Embryonic facial prominence (tissue), 1 donor: ENCODE results near the gene NCBP3.

Experiments used
- DNase-seq: peaks from one replicate; pipeline ENCODE4 v3.0.0-alpha.2; 2016; ENCODE audit errors: extremely low spot score

Gene NCBP3

DNA sequence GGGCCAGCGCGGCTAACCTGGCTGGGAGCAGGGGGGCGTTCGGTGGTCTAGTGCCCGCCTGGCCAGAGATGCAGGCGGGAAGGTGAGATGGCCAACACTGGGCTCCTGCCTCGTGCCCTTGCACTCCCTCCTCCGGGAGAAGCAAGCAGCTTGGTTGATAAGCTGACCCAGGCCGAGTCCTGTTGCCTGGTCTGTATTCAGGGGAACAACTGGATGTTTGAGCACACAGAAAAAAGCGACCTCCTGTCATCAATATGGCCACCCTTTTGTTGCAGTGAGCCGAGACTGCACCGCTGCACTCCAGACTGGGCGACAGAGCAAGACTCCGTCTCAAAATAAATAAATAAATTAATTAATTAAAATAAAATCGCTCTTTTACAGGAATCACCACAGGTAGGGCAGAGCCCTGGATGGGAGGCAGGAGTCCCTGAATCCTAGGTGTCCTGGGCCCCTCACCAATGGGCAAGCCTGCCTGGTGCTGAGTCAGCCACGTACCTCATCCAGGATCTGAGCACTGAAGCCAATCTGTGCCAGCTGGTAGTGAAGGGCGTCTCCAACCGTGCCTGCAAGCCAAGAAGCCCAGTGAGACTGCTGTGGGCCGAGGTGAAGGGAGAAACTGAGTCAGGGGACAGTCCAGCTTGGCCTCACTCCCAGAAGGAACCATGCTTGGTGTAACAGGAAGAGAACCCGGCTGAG is 90.6 kb downstream of the NCBP3 start:
- DNase-seq, result no peak

DNA sequence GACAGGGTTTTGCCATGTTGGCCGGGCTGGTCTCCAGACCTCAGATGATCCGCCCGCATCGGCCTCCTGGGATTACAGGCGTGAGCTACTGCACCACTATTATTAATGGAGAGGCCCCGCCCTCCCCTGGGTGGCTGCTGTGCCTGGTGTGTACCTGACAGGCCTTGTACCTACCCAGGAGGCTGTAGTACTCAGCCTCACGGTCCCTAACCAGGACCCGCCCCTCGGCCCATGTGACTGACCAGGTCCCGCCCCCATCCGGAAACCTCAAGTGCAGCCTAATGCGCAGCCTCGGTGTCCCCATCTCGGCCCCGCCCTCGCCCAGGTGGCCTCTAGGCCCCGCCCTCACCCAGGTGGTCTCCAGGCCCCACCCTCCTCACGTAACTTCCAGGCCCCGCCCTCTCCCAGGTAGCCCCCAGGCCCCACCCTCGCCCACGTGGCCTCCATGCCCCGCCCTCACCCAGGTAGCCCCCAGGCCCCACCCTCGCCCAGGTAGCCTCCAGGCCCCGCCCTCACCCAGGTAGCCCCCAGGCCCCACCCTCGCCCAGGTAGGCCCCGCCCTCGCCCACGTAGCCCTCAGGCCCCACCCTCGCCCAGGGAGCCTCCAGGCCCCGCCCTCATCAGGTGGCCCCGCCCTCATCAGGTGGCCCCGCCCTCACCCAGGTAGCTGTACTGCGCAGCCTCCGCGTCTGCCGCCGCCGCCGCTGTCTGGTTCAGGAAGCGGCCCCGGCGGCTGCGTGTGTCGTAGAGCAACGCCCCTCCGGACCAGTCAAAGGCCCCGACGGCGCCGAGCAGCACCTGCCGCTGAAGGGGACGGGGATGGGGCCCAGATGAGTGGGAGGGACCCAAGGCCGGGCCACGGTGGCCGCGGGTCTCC is 91.3 kb downstream of the NCBP3 start:
- peak; percentile 48 for DNase-seq

DNA sequence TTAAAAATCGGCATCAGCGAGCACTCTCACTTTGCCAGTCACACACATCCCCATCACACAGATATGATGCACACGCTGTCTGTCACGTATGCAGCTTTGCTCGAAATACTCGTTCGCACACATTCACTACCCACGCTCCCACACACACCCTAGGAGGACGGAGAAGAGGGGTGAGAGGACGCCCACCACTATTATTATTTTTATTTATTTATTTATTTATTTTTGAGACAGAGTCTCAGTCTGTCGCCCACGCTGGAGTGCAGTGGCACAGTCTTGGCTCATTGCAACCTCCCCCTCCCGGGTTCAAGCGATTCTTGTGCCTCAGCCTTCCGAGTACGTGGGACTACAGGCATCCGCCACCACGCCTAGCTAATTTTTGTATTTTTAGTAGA is 92.0 kb downstream of the NCBP3 start:
- DNase-seq, result no peak

DNA sequence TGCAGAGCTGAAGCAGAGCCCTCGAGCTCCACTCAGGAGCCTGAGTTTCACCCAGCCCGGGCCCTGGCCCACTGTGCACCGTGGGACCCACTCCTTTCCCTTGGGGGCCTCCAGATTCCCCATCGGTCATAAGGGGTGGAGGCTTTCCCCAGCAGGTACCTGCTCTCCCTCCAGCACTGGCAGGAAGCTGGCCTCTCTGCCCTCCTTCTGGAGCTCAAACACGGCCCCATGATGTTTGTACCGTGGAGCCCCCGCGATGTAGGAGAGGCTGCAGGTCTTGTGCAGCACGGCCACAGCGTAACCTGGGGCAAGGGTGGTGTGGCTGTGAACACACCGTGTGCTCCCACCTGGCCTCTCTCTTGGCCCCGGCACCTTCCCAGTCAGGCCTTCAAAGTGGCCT is 92.4 kb downstream of the NCBP3 start:
- DNase-seq, result no peak
